ENCODE data around the gene ERO1B. TPM values are rescaled to one million over a fixed set of nuclear protein-coding genes. Genes with fewer than 3 reads are reported as not detected.

The ERO1B gene
- total RNA-seq, 2 donors from 2014 or later: 4.9 to 5.6 TPM

DNA sequence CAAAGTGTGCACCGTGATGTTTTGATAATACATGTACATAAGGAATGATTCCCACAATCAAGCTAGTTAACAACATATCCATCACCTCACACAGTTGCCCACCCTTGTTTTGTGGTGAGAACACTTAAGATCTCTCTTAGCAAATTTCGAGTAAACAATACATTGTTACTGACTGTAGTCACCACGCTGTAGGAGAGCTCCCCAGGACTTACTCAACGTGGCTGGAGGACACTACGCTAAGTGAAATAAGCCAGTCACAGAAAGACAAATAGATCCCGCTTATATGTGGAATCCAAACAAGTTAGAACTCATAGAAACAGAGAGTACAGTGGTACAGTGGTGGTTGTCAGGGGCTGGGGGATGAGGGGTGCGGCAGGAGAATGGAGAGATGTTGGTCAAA lies 114.6 kb downstream of the ERO1B start:
- Histone ChIP-seq H3K27me3 (ENCODE audit: control insufficient read depth, insufficient read depth, low read length, poor library complexity, severe bottlenecking) (no peaks in the 10 kb centered on the region), H3K9ac (ENCODE audit: extremely low read depth, low read length, poor library complexity, severe bottlenecking) (no peak overlapping the region), H3K4me1 (ENCODE audit: control insufficient read depth, insufficient read depth, low read length) (no peaks in the 10 kb centered on the region), H3K36me3 (ENCODE audit: control insufficient read depth, insufficient read depth, low read length) (no peaks in the 10 kb centered on the region), H3K4me3 (ENCODE audit: low read length) (no peak overlapping the region), H3K9me3 (ENCODE audit: control insufficient read depth, low read length) (peaks cover 4% of the 10 kb centered on the region), H3K27ac (ENCODE audit: low read depth, low read length) (no peak overlapping the region)
- no peak for DNase-seq
- H3K4me3 Mint-ChIP-seq: no peak overlapping the region
- no peaks in the 10 kb centered on the region for H3K4me1 Mint-ChIP-seq
- TF ChIP-seq, protein P1, sequence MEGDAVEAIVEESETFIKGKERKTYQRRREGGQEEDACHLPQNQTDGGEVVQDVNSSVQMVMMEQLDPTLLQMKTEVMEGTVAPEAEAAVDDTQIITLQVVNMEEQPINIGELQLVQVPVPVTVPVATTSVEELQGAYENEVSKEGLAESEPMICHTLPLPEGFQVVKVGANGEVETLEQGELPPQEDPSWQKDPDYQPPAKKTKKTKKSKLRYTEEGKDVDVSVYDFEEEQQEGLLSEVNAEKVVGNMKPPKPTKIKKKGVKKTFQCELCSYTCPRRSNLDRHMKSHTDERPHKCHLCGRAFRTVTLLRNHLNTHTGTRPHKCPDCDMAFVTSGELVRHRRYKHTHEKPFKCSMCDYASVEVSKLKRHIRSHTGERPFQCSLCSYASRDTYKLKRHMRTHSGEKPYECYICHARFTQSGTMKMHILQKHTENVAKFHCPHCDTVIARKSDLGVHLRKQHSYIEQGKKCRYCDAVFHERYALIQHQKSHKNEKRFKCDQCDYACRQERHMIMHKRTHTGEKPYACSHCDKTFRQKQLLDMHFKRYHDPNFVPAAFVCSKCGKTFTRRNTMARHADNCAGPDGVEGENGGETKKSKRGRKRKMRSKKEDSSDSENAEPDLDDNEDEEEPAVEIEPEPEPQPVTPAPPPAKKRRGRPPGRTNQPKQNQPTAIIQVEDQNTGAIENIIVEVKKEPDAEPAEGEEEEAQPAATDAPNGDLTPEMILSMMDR (conservative IDR thresholded peaks at IDR 0.05): no peak
- H3K27me3 Mint-ChIP-seq (ENCODE audit: insufficient read depth): peaks cover 5% of the 10 kb centered on the region
- 91 to 99% methylated on average over 7 of the region's 7 CpGs for WGBS, 2 experiments (ENCODE audit: insufficient coverage in 1 of 2, insufficient read length in 1 of 2)
- peaks cover 21% of the 10 kb centered on the region for H3K9me3 Mint-ChIP-seq
- H3K36me3 Mint-ChIP-seq (ENCODE audit: low read depth): peaks cover 7% of the 10 kb centered on the region
- no peak overlapping the region for H3K27ac Mint-ChIP-seq

DNA sequence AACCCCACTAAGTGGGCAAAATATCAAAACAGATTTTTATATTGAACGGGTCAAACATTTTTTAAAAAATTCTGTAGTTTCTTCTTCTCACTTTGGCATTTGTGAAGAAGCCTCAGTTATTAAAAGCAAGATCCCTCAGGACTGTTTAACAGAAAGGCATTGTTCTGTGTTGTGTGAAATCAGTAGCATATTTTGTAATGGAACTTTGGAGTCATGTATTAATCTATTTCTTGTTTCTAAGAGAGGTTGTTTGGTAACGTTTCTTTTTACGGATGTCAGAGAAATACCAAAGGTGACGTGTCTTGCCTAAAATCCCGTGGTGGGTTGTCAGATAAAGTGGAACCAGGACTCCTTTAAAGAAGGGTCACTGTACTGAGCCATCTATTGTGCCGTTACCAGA lies 115.7 kb downstream of the ERO1B start:
- Histone ChIP-seq H3K27ac (ENCODE audit: low read depth, low read length) (no peak overlapping the region), H3K9me3 (ENCODE audit: control insufficient read depth, low read length) (peaks cover 15% of the 10 kb centered on the region), H3K9ac (ENCODE audit: extremely low read depth, low read length, poor library complexity, severe bottlenecking) (no peak overlapping the region), H3K27me3 (ENCODE audit: control insufficient read depth, insufficient read depth, low read length, poor library complexity, severe bottlenecking) (no peaks in the 10 kb centered on the region), H3K4me3 (ENCODE audit: low read length) (no peak overlapping the region), H3K4me1 (ENCODE audit: control insufficient read depth, insufficient read depth, low read length) (no peaks in the 10 kb centered on the region), H3K36me3 (ENCODE audit: control insufficient read depth, insufficient read depth, low read length) (no peaks in the 10 kb centered on the region)
- DNase-seq: no peak
- Mint-ChIP-seq H3K9me3 (peaks cover 32% of the 10 kb centered on the region), H3K36me3 (ENCODE audit: low read depth) (peaks cover 13% of the 10 kb centered on the region), H3K27ac (no peak overlapping the region), H3K4me3 (no peak overlapping the region), H3K4me1 (no peaks in the 10 kb centered on the region), H3K27me3 (ENCODE audit: insufficient read depth) (peaks cover 5% of the 10 kb centered on the region)
- TF ChIP-seq, protein P1 (conservative IDR thresholded peaks at IDR 0.05): no peak
- 91 to 95% methylated on average over 3 to 5 of the region's 6 CpGs for WGBS, 2 experiments (ENCODE audit: insufficient coverage in 1 of 2, insufficient read length in 1 of 2)

Other genes starting within 250 kb of the ERO1B start
- gene NID1, start 216.9 kb downstream of the ERO1B start, total RNA-seq: 10 to 100 TPM; 12.7 to 18.3 TPM
- gene GPR137B, start 139.4 kb downstream of the ERO1B start, total RNA-seq: 1 to 10 TPM; 2.8 to 6.7 TPM
- gene EDARADD, start 112.3 kb upstream of the ERO1B start, total RNA-seq: 1 to 10 TPM; 5.0 to 5.5 TPM
- gene LGALS8, start 242.0 kb upstream of the ERO1B start, total RNA-seq: 10 to 100 TPM; 11.4 to 15.0 TPM